ENCODE results near the gene TKT. TPM values are rescaled to one million over a fixed set of nuclear protein-coding genes. Genes with fewer than 3 reads are reported as not detected.

TKT gene
- total RNA-seq, 2 donors from 2014 or later = 48.8 to 62.8 TPM

DNA sequence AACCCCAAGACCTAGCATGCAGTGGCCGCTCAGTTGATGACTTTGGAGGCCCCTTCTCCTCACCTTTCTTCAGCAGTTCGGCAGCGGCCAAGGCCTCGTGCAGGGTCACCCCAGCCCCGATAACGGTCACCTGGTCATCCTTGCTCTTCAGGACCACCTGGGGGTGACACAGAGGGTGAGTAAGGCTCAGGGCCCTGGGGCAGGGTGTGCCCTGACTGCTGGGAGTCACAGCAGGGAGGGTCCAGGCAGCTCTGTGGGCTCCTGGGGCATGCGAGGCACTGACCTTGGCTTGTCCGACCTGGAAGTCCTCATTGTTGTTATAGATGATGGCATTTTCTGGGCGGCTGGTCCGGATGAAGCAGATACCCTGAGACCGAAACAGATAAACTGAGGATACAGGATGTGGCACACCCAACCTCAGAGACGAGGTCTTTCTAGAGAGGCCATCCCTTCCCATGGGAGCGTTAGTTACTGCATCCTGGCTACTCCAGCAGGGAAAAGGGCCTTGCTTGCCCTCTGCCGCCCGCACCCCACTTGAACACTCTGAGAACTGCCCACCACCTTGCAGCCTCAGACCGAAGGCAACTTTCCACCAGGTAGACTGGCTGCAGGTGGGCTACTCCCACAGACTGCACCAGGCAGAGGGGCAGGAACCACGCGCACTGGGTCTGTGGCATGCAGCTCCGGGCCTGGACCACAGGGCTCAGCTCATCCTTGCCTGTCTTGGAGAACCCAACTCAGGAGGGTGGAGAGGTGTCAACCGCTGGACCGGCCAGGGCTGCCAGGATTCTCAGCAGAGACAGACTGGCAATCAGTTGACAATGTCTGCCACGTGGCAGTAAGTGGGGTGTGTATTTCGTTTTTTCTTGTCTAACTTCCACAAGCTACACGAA is 27.6 kb downstream of the TKT start:
- H3K9me3 ChIP-seq = no peaks in the 10 kb centered on the region
- no peak for DNase-seq (ENCODE audit: low spot score)
- H3K4me1 ChIP-seq = no peaks in the 10 kb centered on the region
- H3K27me3 ChIP-seq = no peaks in the 10 kb centered on the region
- TF ChIP-seq, protein P1, sequence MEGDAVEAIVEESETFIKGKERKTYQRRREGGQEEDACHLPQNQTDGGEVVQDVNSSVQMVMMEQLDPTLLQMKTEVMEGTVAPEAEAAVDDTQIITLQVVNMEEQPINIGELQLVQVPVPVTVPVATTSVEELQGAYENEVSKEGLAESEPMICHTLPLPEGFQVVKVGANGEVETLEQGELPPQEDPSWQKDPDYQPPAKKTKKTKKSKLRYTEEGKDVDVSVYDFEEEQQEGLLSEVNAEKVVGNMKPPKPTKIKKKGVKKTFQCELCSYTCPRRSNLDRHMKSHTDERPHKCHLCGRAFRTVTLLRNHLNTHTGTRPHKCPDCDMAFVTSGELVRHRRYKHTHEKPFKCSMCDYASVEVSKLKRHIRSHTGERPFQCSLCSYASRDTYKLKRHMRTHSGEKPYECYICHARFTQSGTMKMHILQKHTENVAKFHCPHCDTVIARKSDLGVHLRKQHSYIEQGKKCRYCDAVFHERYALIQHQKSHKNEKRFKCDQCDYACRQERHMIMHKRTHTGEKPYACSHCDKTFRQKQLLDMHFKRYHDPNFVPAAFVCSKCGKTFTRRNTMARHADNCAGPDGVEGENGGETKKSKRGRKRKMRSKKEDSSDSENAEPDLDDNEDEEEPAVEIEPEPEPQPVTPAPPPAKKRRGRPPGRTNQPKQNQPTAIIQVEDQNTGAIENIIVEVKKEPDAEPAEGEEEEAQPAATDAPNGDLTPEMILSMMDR (IDR thresholded peaks at IDR 0.05) = no peak
- peaks cover 96% of the 10 kb centered on the region for H3K36me3 ChIP-seq
- H3K4me3 ChIP-seq = no peak overlapping the region
- H3K27ac ChIP-seq = no peak overlapping the region

DNA sequence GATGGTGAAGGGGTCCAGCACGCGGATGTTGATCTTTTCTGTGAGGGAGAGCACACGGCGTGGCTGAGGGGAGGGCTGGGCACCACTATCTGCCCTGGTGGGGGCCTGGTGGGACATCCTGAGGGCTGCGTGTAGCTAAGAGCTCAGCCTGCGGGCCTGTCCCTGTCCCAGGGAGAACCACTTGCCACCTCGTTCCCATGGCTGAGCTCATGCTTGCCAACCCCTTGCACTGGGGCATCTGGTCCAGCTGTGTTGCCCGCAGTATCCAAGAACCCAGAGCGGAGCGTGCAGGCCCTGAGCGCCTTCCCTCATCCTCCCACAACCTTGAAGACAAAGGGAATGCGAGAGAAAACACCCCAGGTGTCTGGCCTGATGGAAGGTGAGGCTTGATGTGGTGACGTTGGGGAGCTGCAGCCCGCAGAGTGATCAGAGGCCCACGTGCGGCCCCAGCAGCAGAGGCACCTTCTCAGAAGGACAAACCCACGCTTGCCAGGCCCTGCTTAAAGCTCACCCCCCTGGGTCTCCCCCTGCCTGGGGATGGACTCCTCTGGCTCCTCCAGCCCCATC is 28.9 kb downstream of the TKT start:
- Histone ChIP-seq H3K27ac (no peak overlapping the region), H3K9me3 (no peaks in the 10 kb centered on the region), H3K27me3 (no peaks in the 10 kb centered on the region), H3K4me3 (no peak overlapping the region), H3K4me1 (no peaks in the 10 kb centered on the region), H3K36me3 (peaks cover 84% of the 10 kb centered on the region)
- DNase-seq (ENCODE audit: low spot score) = no peak
- TF ChIP-seq, protein P1 (IDR thresholded peaks at IDR 0.05) = no peak

DNA sequence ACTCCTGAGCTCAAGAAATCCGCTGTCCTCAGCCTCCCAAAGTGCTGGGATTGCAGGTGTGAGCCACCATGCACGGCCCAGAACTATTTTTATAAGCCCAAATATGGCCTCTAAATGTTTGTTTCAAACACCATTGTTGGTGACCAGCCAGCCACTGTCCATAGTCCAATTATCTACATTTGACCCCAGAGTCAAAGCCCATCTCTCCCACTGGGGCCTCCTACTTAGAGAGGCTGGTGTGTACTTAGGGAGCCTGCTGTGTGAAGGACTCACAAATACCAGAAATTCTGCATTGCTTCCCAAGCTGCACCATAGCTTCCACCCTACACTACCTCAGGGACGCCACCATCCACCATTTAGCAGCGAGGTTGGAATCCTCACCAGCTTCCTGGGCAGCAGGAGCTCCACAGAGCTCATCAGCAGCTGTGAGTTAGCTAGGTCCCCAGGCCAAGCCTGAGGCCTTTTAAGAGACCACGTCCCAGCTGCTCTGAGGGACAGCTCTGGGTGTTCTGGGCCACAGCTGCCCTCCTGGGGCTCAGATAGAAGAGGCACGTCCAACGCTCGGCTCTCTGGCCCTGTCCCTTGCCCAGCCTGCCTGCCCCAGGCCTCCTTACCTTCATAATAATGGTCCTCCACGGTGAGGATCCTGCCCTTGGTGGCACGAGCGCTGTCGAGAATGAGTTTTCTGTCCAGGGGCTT is 29.5 kb downstream of the TKT start:
- TF ChIP-seq, protein P1 (IDR thresholded peaks at IDR 0.05) = no peak
- DNase-seq (ENCODE audit: low spot score) = no peak
- no peaks in the 10 kb centered on the region for H3K4me1 ChIP-seq
- H3K9me3 ChIP-seq = no peaks in the 10 kb centered on the region
- no peak overlapping the region for H3K27ac ChIP-seq
- H3K27me3 ChIP-seq = no peaks in the 10 kb centered on the region
- peaks cover 77% of the 10 kb centered on the region for H3K36me3 ChIP-seq
- no peak overlapping the region for H3K4me3 ChIP-seq

DNA sequence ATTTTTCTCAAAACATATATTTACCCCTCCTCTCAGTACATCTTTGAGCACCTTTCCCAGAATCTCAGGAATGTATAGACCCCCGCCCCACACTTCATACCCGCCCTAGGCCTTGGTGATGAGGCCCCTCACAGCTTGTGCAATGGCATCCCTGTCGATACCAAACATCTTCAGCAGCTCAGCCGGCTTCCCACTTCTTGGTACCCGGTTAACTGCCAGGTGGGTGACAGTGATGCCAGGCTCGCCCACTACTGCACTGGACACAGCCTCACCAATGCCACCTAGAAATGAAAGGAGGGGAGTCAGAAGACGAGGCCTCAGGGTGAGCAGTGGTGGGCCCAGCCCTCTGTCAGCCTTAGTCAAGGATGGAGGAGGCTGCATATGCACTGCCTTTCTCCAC is 30.2 kb downstream of the TKT start:
- TF ChIP-seq, protein P1 (IDR thresholded peaks at IDR 0.05) = no peak
- H3K27me3 ChIP-seq = no peaks in the 10 kb centered on the region
- DNase-seq (ENCODE audit: low spot score) = no peak

DNA sequence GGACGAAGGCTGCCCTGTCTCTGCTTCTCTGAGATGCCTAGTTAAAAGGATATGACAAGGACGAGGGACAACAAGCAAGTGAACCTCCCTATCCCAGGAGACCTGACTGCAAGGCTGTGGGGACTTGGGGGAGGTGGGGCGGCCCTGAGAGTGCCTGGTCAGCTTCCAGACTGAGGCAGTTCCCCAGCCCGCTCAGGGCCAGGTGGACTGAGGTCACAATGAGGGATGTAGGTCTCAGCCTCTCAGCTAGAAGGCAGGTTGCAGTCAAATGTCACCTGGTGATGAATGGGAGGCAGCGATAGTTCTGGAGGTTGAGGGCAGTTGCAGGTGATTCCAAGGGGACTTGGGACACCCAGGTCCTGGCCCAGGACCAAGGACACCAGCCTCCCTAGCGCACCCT is 30.6 kb downstream of the TKT start:
- Histone ChIP-seq H3K9me3 (no peaks in the 10 kb centered on the region), H3K4me1 (no peaks in the 10 kb centered on the region), H3K27me3 (no peaks in the 10 kb centered on the region), H3K27ac (no peak overlapping the region), H3K4me3 (no peak overlapping the region), H3K36me3 (peaks cover 66% of the 10 kb centered on the region)
- no peak for DNase-seq (ENCODE audit: low spot score)
- TF ChIP-seq, protein P1 (IDR thresholded peaks at IDR 0.05) = no peak

More for the DNA sequence above, 30.2 kb downstream of the TKT start:
- Histone ChIP-seq H3K27ac (no peak overlapping the region), H3K9me3 (no peaks in the 10 kb centered on the region), H3K36me3 (peaks cover 71% of the 10 kb centered on the region), H3K4me3 (no peak overlapping the region), H3K4me1 (no peaks in the 10 kb centered on the region)
